ENCODE data around the gene LIPM.

GRCh38 chr10:88840104-88840503 is 37.6 kb downstream of the LIPM start:
- TF ChIP-seq CTCF (optimal IDR thresholded peaks at IDR 0.05 in 1 of 3, IDR thresholded peaks at IDR 0.05 in 1 of 3, conservative IDR thresholded peaks at IDR 0.05 in 1 of 3; ENCODE audit: extremely low read depth in 1 of 3, insufficient read depth in 2 of 3, low read length in 3 of 3), result no peak
- TF ChIP-seq EZH2 (IDR thresholded peaks at IDR 0.05; ENCODE audit: low read length), result no peak

Data from keratinocyte (primary cell).